Large intestine (tissue), 3 donors: ENCODE data around the gene DHCR24. TPM values are rescaled to one million over a fixed set of nuclear protein-coding genes. Genes with fewer than 3 reads are reported as not detected.
A peak's percentile ranks its signal among the peaks of the same experiment; 100 is the strongest.

Source experiments
- DNase-seq, 2 donors: peaks; one replicate each; pipeline versions ENCODE4 v3.0.0 to v3.0.0-alpha.2; 2013
- H3K27ac ChIP-seq: one replicate; pipeline ENCODE4 v1.5.1; 2013; ENCODE audit warnings: low read length
- H3K27me3 ChIP-seq: 2 replicates; pipeline ENCODE4 v1.6.1; 2013; ENCODE audit warnings: low read length; ENCODE audit not compliant: control insufficient read depth, insufficient read depth
- H3K36me3 ChIP-seq: 2 replicates; pipeline ENCODE4 v1.6.1; 2013; ENCODE audit warnings: low read length; ENCODE audit not compliant: control insufficient read depth, insufficient read depth
- H3K4me1 ChIP-seq: one replicate; pipeline ENCODE4 v1.6.1; 2013; ENCODE audit warnings: low read length; ENCODE audit not compliant: control insufficient read depth, insufficient read depth
- H3K4me3 ChIP-seq: one replicate; pipeline ENCODE4 v1.5.1; 2013; ENCODE audit warnings: low read length
- H3K9me3 ChIP-seq: one replicate; pipeline ENCODE4 v1.6.1; 2013; ENCODE audit warnings: mild to moderate bottlenecking, low read depth, low read length, moderate library complexity; ENCODE audit not compliant: control insufficient read depth
- WGBS: methylation state at CpG from one replicate; pipeline ENCODE4 v1.1.5; 2013; ENCODE audit warnings: low lambda C conversion rate; ENCODE audit not compliant: insufficient coverage; 5-methylcytosine and 5-hydroxymethylcytosine counted together
- polyA plus RNA-seq: library from polyadenylated mRNA; unstranded; fragments of 120-200 nt; gene quantifications from one replicate; pipeline ENCODE4 v1.2.1, GENCODE V29; 2013

The DHCR24 gene
- polyA plus RNA-seq, 1 donor = 36.0 TPM

GRCh38 chr1:54800041-54800898, 86.7 kb downstream of the DHCR24 start:
- DNase-seq = peak in 1 of 2 donors; percentile 27
- H3K27me3 ChIP-seq = no peaks in the 10 kb centered on the region
- no peaks in the 10 kb centered on the region for H3K36me3 ChIP-seq
- no CpG with 5 or more reads among the region's 39 CpGs for WGBS
- H3K4me1 ChIP-seq = peaks cover 61% of the 10 kb centered on the region
- peak overlapping the region; percentile 98 for H3K27ac ChIP-seq
- no peaks in the 10 kb centered on the region for H3K9me3 ChIP-seq
- H3K4me3 ChIP-seq = peak overlapping the region; percentile 65

Other genes starting within 250 kb of the DHCR24 start
- gene MROH7, start 245.4 kb downstream of the DHCR24 start, polyA plus RNA-seq = 25.1 TPM
- 22.4 TPM for gene TTC4, start 171.3 kb downstream of the DHCR24 start, polyA plus RNA-seq
- gene PARS2, start 122.7 kb downstream of the DHCR24 start, polyA plus RNA-seq = 7.3 TPM
- 28.2 TPM for gene TTC22, start 85.9 kb downstream of the DHCR24 start, polyA plus RNA-seq
- 2.8 TPM for gene TMEM61, start 93.4 kb upstream of the DHCR24 start, polyA plus RNA-seq
- gene BSND, start 111.7 kb upstream of the DHCR24 start, polyA plus RNA-seq = not detected
- 3.0 TPM for gene PCSK9, start 152.4 kb upstream of the DHCR24 start, polyA plus RNA-seq